ENCODE results near the gene SHOC2.

Gene SHOC2

GRCh38 chr10:110992006-110992800 is 72.8 kb downstream of the SHOC2 start:
- no peaks in the 10 kb centered on the region for H3K9me3 ChIP-seq (ENCODE audit: control insufficient read depth, low read length)
- no peak overlapping the region for H4K8ac ChIP-seq (ENCODE audit: low read length)
- H2AFZ ChIP-seq (ENCODE audit: low read depth, low read length) = no peak overlapping the region
- no peak overlapping the region for H2BK15ac ChIP-seq (ENCODE audit: low read depth, poor library complexity, severe bottlenecking)
- no peaks in the 10 kb centered on the region for H3K27me3 ChIP-seq (ENCODE audit: control insufficient read depth in 1 of 2, insufficient read depth in 1 of 2, low read length in 2 of 2)
- H4K91ac ChIP-seq (ENCODE audit: low read length) = no peak overlapping the region
- WGBS = 100% methylated on average over 2 of the region's 3 CpGs
- DNase-seq = no peak
- no peak overlapping the region for H2BK12ac ChIP-seq (ENCODE audit: low read length in 2 of 2)
- no peak overlapping the region for H3K4me2 ChIP-seq (ENCODE audit: low read length, poor library complexity, severe bottlenecking)
- H3K9ac ChIP-seq (ENCODE audit: low read length) = peak overlapping the region; percentile 60
- peaks cover 0 to 16% of the 10 kb centered on the region in 2 experiments for H3K36me3 ChIP-seq (ENCODE audit: control insufficient read depth in 1 of 2, insufficient read depth in 2 of 2, low read depth in 1 of 2, low read length in 2 of 2)
- no peak overlapping the region for H3K14ac ChIP-seq (ENCODE audit: low read length in 2 of 2)
- no peak overlapping the region for H2BK5ac ChIP-seq (ENCODE audit: low read depth, low read length, poor library complexity, severe bottlenecking)
- H3K18ac ChIP-seq (ENCODE audit: low read depth in 1 of 2, low read length in 2 of 2) = no peak overlapping the region
- H2BK120ac ChIP-seq (ENCODE audit: low read depth, low read length) = no peak overlapping the region
- H3K4me3 ChIP-seq (ENCODE audit: insufficient read depth in 1 of 2, low read depth in 1 of 2, low read length in 2 of 2) = peak overlapping the region in 1 of 2 experiments; percentile 28
- H2AK5ac ChIP-seq (ENCODE audit: low read length, severe bottlenecking) = no peak overlapping the region
- no peaks in the 10 kb centered on the region for H3K4me1 ChIP-seq (ENCODE audit: control insufficient read depth, insufficient read depth, low read depth, low read length)
- H3K27ac ChIP-seq (ENCODE audit: low read length, poor library complexity, severe bottlenecking) = no peak overlapping the region
- H3K23ac ChIP-seq (ENCODE audit: low read length in 2 of 2) = no peak overlapping the region
- H3K79me1 ChIP-seq (replicated peaks; ENCODE audit: low read length, poor library complexity, severe bottlenecking) = peaks cover 8% of the 10 kb centered on the region
- no peak overlapping the region for H3K4ac ChIP-seq (ENCODE audit: low read depth in 1 of 2, low read length in 2 of 2)

- Histone ChIP-seq H2AFZ (ENCODE audit: low read depth, low read length) (no peak overlapping the region), H3K36me3 (ENCODE audit: control insufficient read depth in 1 of 2, insufficient read depth in 2 of 2, low read depth in 1 of 2, low read length in 2 of 2) (peaks cover 0 to 16% of the 10 kb centered on the region in 2 experiments), H3K9me3 (ENCODE audit: control insufficient read depth, low read length) (no peaks in the 10 kb centered on the region), H2BK12ac (ENCODE audit: low read length in 2 of 2) (no peak overlapping the region), H3K27ac (ENCODE audit: low read length, poor library complexity, severe bottlenecking) (peak overlapping the region; percentile 21), H2BK120ac (ENCODE audit: low read depth, low read length) (no peak overlapping the region), H3K18ac (ENCODE audit: low read depth in 1 of 2, low read length in 2 of 2) (no peak overlapping the region), H3K4me1 (ENCODE audit: control insufficient read depth, insufficient read depth, low read depth, low read length) (no peaks in the 10 kb centered on the region), H2AK5ac (ENCODE audit: low read length, severe bottlenecking) (no peak overlapping the region), H3K4me2 (ENCODE audit: low read length, poor library complexity, severe bottlenecking) (no peak overlapping the region), H2BK5ac (ENCODE audit: low read depth, low read length, poor library complexity, severe bottlenecking) (no peak overlapping the region), H3K27me3 (ENCODE audit: control insufficient read depth in 1 of 2, insufficient read depth in 1 of 2, low read length in 2 of 2) (no peaks in the 10 kb centered on the region), H4K8ac (ENCODE audit: low read length) (no peak overlapping the region), H3K79me1 (replicated peaks; ENCODE audit: low read length, poor library complexity, severe bottlenecking) (peaks cover 11% of the 10 kb centered on the region), H3K23ac (ENCODE audit: low read length in 2 of 2) (no peak overlapping the region), H3K4ac (ENCODE audit: low read depth in 1 of 2, low read length in 2 of 2) (no peak overlapping the region), H4K91ac (ENCODE audit: low read length) (no peak overlapping the region), H3K9ac (ENCODE audit: low read length) (peak overlapping the region; percentile 60), H3K4me3 (ENCODE audit: insufficient read depth in 1 of 2, low read depth in 1 of 2, low read length in 2 of 2) (peak overlapping the region in 1 of 2 experiments; percentile 28), H2BK15ac (ENCODE audit: low read depth, poor library complexity, severe bottlenecking) (no peak overlapping the region), H3K14ac (ENCODE audit: low read length in 2 of 2) (no peak overlapping the region)
- 59% methylated on average over 2 of the region's 4 CpGs for WGBS
- peak; percentile 80 for DNase-seq
Measured at GRCh38 chr10:110993024-110993693, 73.8 kb downstream of the SHOC2 start.

GRCh38 chr10:110994406-110995086 is 75.1 kb downstream of the SHOC2 start:
- H3K4me3 ChIP-seq (ENCODE audit: insufficient read depth in 1 of 2, low read depth in 1 of 2, low read length in 2 of 2) = no peak overlapping the region
- H2AK5ac ChIP-seq (ENCODE audit: low read length, severe bottlenecking) = no peak overlapping the region
- H3K27me3 ChIP-seq (ENCODE audit: control insufficient read depth in 1 of 2, insufficient read depth in 1 of 2, low read length in 2 of 2) = no peaks in the 10 kb centered on the region
- WGBS = no CpG with 5 or more reads among the region's 1 CpG
- no peak overlapping the region for H4K91ac ChIP-seq (ENCODE audit: low read length)
- no peak overlapping the region for H2BK15ac ChIP-seq (ENCODE audit: low read depth, poor library complexity, severe bottlenecking)
- H2BK12ac ChIP-seq (ENCODE audit: low read length in 2 of 2) = no peak overlapping the region
- no peak overlapping the region for H3K4me2 ChIP-seq (ENCODE audit: low read length, poor library complexity, severe bottlenecking)
- no peak overlapping the region for H3K14ac ChIP-seq (ENCODE audit: low read length in 2 of 2)
- DNase-seq = no peak
- peaks cover 0 to 26% of the 10 kb centered on the region in 2 experiments for H3K36me3 ChIP-seq (ENCODE audit: control insufficient read depth in 1 of 2, insufficient read depth in 2 of 2, low read depth in 1 of 2, low read length in 2 of 2)
- no peaks in the 10 kb centered on the region for H3K4me1 ChIP-seq (ENCODE audit: control insufficient read depth, insufficient read depth, low read depth, low read length)
- H2BK5ac ChIP-seq (ENCODE audit: low read depth, low read length, poor library complexity, severe bottlenecking) = no peak overlapping the region
- H4K8ac ChIP-seq (ENCODE audit: low read length) = no peak overlapping the region
- H3K4ac ChIP-seq (ENCODE audit: low read depth in 1 of 2, low read length in 2 of 2) = no peak overlapping the region
- no peak overlapping the region for H2AFZ ChIP-seq (ENCODE audit: low read depth, low read length)
- H3K9me3 ChIP-seq (ENCODE audit: control insufficient read depth, low read length) = no peaks in the 10 kb centered on the region
- H3K79me1 ChIP-seq (replicated peaks; ENCODE audit: low read length, poor library complexity, severe bottlenecking) = peaks cover 12% of the 10 kb centered on the region
- no peak overlapping the region for H3K23ac ChIP-seq (ENCODE audit: low read length in 2 of 2)
- no peak overlapping the region for H3K27ac ChIP-seq (ENCODE audit: low read length, poor library complexity, severe bottlenecking)
- H2BK120ac ChIP-seq (ENCODE audit: low read depth, low read length) = no peak overlapping the region
- no peak overlapping the region for H3K9ac ChIP-seq (ENCODE audit: low read length)
- H3K18ac ChIP-seq (ENCODE audit: low read depth in 1 of 2, low read length in 2 of 2) = no peak overlapping the region

GRCh38 chr10:110995301-110995700 is 75.9 kb downstream of the SHOC2 start:
- Histone ChIP-seq H3K4me1 (ENCODE audit: control insufficient read depth, insufficient read depth, low read depth, low read length) (no peaks in the 10 kb centered on the region), H3K14ac (ENCODE audit: low read length in 2 of 2) (no peak overlapping the region), H3K27me3 (ENCODE audit: control insufficient read depth in 1 of 2, insufficient read depth in 1 of 2, low read length in 2 of 2) (no peaks in the 10 kb centered on the region), H2AFZ (ENCODE audit: low read depth, low read length) (no peak overlapping the region), H3K9me3 (ENCODE audit: control insufficient read depth, low read length) (no peaks in the 10 kb centered on the region), H2BK12ac (ENCODE audit: low read length in 2 of 2) (no peak overlapping the region), H2BK15ac (ENCODE audit: low read depth, poor library complexity, severe bottlenecking) (no peak overlapping the region), H3K23ac (ENCODE audit: low read length in 2 of 2) (no peak overlapping the region), H2BK5ac (ENCODE audit: low read depth, low read length, poor library complexity, severe bottlenecking) (no peak overlapping the region), H3K4ac (ENCODE audit: low read depth in 1 of 2, low read length in 2 of 2) (no peak overlapping the region), H4K91ac (ENCODE audit: low read length) (no peak overlapping the region), H2BK120ac (ENCODE audit: low read depth, low read length) (no peak overlapping the region), H3K79me1 (replicated peaks; ENCODE audit: low read length, poor library complexity, severe bottlenecking) (peaks cover 12% of the 10 kb centered on the region), H3K18ac (ENCODE audit: low read depth in 1 of 2, low read length in 2 of 2) (no peak overlapping the region), H2AK5ac (ENCODE audit: low read length, severe bottlenecking) (no peak overlapping the region), H3K27ac (ENCODE audit: low read length, poor library complexity, severe bottlenecking) (no peak overlapping the region), H3K9ac (ENCODE audit: low read length) (no peak overlapping the region), H3K4me3 (ENCODE audit: insufficient read depth in 1 of 2, low read depth in 1 of 2, low read length in 2 of 2) (no peak overlapping the region), H3K4me2 (ENCODE audit: low read length, poor library complexity, severe bottlenecking) (no peak overlapping the region), H3K36me3 (ENCODE audit: control insufficient read depth in 1 of 2, insufficient read depth in 2 of 2, low read depth in 1 of 2, low read length in 2 of 2) (peaks cover 0 to 30% of the 10 kb centered on the region in 2 experiments), H4K8ac (ENCODE audit: low read length) (no peak overlapping the region)
- no peak for DNase-seq
- WGBS = 92% methylated on average over 2 of the region's 2 CpGs

Data from mesenchymal stem cell (in vitro differentiated cells and primary cell).